ENCODE data around the gene RIOK1.

Gene RIOK1

GRCh38 chr6:7410851-7411250 is 21.2 kb downstream of the RIOK1 start:
- DNase-seq = no peak

- no peak for DNase-seq
These were observed 21.7 kb downstream of the RIOK1 start for GRCh38 chr6:7411328-7411727.

DNA sequence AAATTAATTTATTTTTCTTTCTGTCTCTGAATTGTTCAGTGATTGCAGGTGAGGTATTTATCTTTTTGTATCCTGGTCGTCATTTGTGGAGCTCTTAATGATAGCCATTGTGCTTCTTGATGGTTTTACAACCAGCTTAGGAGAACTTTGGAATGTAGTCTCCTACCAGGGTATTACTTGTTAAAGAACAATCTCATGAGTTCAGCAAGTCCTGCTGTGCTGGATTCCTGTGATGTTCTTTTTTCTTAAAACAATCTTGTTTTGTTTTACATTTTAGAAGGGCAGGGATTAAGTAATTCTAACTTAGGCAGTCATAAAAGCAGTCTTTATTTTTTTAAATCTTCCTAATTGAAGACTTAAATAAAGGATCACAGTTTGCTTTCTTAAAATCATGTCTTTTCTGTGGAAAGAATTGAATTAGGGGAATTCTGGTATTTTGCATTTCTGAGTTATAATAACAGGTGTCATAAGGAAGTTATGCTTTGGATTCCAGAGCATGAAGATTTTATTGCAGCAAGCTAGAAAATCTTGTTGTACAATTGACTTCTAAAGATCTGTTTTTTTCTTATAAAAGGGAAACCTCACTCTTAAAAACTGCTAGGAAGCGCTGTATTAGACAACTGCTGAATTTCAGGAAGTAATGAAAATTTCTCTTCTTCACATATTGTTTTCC is 23.7 kb downstream of the RIOK1 start:
- no peak for DNase-seq

DNA sequence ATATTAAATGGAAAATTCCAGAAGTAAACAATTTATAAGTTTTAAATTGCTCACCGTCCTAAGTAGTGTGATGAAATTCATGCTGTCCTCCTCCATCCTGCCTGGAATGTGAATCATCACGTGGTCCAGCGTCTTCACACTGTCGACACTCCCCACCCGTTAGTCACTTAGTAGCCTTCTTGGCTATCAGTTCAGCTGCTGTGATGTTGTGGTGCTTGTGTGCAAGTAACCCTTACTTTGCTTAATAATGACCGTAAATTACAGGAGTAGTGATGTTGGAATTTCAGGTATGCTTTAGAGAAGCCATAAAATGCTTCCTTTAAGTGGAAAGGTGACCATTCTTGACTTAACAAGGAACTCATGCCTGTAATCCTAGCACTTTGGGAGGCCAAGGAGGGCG is 25.2 kb downstream of the RIOK1 start:
- DNase-seq = no peak

- no peak for DNase-seq
These were observed 28.1 kb downstream of the RIOK1 start for GRCh38 chr6:7417684-7418083.

GRCh38 chr6:7418238-7418905 is 28.8 kb downstream of the RIOK1 start:
- no peak for DNase-seq

DNA sequence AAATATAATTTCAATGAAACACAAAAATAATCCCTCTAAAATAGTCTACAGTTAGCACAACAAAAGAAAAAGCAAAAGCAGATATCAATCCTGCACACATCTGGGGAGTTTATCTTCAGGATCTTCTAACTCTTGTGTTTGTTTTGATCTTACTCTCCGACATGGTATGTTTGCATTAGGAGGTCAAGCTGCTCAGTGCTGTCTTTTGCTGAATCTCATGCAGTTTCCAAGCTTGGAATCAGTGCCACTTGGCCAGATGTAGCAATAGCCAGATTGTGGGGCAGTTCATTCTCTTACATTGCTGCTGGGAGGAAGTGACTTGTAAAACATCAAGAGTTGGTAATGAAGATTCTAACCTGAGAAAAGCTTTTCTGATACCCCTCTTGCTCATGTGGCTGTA is 29.5 kb downstream of the RIOK1 start:
- DNase-seq = no peak

GRCh38 chr6:7421066-7421465 is 31.5 kb downstream of the RIOK1 start:
- no peak for DNase-seq

GRCh38 chr6:7424058-7424457 is 34.5 kb downstream of the RIOK1 start:
- no peak for DNase-seq

GRCh38 chr6:7424967-7425807 is 35.6 kb downstream of the RIOK1 start:
- no peak for DNase-seq

- DNase-seq = no peak
These were observed 36.2 kb downstream of the RIOK1 start for GRCh38 chr6:7425808-7426190.

DNA sequence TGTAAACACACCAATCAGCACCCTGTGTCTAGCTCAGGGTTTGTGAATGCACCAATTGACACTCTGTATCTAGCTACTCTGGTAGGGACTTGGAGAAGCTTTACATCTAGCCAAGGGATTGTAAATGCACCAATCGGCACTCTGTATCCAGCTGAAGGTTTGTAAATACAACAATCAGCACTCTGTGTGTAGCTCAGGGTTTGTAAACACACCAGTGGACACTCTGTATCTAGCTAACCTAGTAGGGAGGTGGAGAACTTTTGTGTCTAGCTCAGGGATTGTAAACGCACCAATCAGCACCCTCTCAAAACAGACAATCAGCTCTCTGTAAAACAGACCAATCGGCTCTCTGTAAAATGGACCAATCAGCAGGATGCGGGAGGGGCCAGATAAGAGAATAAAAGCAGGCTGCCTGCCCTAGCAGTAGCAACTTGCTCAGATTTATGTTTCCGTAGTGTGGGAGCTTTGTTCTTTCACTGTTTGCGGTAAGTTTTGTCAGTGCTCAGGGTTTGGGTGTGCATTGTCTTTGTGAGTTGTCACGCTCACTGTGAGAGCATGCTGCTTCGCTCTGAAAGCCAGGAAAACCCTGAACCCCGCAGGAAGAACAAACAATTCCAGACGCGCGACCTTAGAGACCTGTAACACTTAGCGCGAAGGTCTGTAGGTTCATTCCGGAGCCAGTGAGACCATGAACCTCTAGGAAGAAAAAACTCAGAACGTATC is 37.0 kb downstream of the RIOK1 start:
- no peak for DNase-seq

GRCh38 chr6:7431313-7431673 is 41.7 kb downstream of the RIOK1 start:
- no peak for DNase-seq

GRCh38 chr6:7431674-7432390 is 42.2 kb downstream of the RIOK1 start:
- no peak for DNase-seq

- no peak for DNase-seq
These were observed 42.9 kb downstream of the RIOK1 start for GRCh38 chr6:7432391-7433120.

- no peak for DNase-seq
These were observed 43.6 kb downstream of the RIOK1 start for GRCh38 chr6:7433121-7433617.

DNA sequence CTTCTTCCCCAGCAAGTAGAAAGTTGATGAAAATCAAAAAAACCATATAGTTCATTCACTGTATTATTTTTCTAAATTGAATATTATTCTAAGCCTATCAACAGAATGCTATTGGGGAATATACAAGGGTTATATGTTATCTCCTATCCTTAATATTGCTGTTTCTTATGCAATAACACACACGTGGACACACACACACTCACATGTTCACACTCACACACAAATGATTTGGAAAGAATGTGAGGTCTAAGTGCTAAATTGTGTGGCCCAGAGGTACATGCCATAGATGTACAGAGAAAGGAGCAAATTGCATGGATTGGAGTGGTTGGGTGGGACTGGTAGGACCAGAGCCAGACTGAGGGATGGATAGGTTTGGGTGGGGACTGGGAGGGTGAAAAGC is 45.1 kb downstream of the RIOK1 start:
- DNase-seq = no peak

GRCh38 chr6:7438011-7438410 is 48.4 kb downstream of the RIOK1 start:
- DNase-seq = no peak

- no peak for DNase-seq
These were observed 49.6 kb downstream of the RIOK1 start for GRCh38 chr6:7439228-7439627.

DNA sequence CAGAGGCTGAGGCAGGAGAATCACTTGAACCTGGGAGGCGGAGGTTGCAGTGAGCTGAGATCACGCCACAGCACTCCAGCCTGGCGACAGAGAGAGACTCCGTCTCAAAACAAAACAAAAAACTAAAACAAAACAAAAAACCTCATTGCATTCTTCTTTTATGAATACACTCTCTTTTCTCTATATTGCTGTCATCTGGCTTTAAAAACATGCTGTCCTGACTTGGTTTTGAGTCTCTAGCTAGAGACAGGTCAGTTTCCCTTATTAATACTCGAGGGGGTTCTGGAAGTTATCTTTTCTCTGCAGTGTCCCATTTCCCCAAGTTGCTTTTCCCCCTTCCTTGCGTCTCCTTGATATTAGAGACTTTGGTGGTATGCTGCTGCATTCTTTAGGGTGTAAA is 50.9 kb downstream of the RIOK1 start:
- no peak for DNase-seq

- no peak for DNase-seq
These were observed 51.6 kb downstream of the RIOK1 start for GRCh38 chr6:7441048-7441775.
